C4-2B (cell line): ENCODE measurements around the gene MICAL2.

Source experiments
- ZFX ChIP-seq: fragments of 450-650 bp; IDR thresholded peaks from 2 replicates; pipeline ENCODE4 v1.6.1; 2017
- TF ChIP-seq, protein P1 (sequence below): fragments of 450-650 bp; conservative IDR thresholded peaks from 2 replicates; pipeline ENCODE4 v1.5.1; 2017; ENCODE audit warnings: mild to moderate bottlenecking

DNA sequence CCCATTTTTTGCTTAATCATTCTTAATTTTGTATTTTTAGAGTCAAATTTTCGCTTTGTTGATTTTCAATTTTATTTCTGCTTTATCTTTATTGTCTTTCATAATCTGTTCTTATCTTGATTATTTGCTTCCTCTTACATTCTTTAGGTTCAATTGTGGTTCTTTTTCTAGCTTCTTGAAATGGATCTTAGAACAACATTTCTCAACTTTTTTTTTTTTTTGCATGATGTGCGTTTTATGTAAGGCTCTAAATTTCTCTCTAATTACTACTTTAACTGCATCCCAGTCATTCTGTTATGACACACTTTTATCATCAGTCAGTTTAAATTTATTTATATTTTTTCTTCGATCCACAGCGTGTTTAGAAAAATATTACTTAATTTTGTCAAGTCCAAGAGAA is 201.7 kb downstream of the MICAL2 start:
- TF ChIP-seq, protein P1, sequence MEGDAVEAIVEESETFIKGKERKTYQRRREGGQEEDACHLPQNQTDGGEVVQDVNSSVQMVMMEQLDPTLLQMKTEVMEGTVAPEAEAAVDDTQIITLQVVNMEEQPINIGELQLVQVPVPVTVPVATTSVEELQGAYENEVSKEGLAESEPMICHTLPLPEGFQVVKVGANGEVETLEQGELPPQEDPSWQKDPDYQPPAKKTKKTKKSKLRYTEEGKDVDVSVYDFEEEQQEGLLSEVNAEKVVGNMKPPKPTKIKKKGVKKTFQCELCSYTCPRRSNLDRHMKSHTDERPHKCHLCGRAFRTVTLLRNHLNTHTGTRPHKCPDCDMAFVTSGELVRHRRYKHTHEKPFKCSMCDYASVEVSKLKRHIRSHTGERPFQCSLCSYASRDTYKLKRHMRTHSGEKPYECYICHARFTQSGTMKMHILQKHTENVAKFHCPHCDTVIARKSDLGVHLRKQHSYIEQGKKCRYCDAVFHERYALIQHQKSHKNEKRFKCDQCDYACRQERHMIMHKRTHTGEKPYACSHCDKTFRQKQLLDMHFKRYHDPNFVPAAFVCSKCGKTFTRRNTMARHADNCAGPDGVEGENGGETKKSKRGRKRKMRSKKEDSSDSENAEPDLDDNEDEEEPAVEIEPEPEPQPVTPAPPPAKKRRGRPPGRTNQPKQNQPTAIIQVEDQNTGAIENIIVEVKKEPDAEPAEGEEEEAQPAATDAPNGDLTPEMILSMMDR = no peak
- TF ChIP-seq ZFX = no peak
